GOT3 (cell line): ENCODE data around the gene PIK3R5.

Experiments used
- DNase-seq: peaks from one replicate; lab custom pipeline; 2025; ENCODE audit warnings: mixed read lengths; lab: John Stamatoyannopoulos, UW

The PIK3R5 gene

DNA sequence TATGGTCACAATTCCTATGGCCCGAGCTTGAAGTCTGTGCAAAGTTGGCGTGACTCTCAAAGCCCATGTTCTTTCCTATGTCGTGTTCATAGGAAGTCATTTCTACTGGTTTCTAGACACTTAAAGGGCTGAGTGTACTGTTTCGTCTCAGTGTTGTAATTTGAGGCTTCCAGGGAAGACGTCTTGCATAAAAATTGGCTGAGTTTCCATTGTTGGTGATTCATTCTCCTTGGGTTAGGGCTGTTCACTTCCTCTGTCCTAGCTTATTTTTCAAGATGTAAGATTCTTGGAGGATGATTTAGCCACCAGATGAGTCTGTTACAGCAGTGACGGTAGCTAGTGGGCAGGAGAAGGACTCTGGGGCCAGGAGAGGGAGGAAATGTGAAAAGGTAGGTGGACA lies 43.1 kb downstream of the PIK3R5 start:
- DNase-seq, result no peak

DNA sequence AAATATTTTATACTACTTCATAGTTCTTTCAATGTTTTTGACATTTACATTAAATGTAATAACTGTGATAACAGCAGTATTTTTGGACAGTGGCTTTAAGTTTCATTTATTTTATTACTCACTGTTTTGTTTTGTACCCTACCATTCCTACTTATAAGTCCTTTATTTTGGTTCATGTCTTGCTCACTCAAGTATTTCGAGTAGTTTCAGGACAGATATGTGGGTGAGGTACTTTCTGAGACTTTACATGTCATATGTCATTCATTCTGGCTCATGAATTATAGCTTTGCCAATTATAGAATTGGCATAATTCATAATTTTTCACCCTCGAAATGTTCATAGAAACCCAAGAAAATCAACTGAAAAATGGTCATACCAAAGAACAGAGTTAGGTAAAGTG lies 44.4 kb downstream of the PIK3R5 start:
- no peak for DNase-seq

DNA sequence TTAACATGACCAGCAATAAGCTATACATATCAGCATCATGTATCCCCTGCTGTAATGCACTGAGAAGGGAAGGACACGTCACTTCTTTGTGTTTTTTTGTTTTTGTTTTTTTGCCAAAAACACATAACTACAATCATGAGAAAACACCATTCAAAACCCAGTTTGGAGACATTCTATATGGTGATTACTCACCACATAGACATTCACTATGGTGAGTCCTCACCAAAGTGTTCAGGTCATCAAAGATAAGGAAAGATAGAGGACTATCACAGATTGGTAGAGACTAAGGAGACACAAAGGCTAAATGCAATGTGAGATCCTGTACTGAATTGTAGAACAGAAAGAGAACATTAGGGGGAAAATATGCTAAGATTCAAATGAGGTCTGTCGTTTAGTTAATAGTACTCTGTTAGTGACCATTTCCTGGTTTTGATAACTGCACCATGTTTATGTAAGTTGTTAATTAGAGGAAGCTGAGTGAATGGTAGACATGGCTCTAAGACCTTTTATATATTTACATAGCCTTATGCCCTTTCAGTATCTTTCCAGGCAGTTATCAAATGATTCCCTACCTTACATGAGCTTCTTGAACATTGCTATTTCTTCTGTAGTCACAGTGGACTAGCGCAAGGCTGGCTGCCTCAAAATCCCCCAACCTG lies 46.6 kb downstream of the PIK3R5 start:
- DNase-seq, result no peak

DNA sequence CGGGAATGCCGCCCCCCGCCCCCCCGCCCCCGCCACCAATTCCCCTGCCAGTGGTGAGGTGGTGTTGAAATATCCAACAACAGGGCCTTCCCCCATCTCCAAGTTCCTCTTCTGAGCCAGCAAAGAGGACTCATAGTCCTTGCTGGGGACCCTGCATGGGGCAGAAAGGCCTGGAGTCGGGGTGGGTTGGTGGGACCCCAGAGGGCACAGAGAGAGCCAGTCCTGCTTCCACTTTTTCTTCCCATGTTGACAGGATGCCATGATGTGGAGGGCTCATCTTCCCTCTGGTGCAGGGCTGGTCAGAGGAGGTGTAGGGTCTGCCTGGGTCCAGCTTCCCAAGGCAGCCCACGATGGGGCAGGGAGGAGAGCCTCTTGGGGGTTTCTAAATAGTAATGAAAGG lies 49.0 kb downstream of the PIK3R5 start:
- DNase-seq, result no peak

DNA sequence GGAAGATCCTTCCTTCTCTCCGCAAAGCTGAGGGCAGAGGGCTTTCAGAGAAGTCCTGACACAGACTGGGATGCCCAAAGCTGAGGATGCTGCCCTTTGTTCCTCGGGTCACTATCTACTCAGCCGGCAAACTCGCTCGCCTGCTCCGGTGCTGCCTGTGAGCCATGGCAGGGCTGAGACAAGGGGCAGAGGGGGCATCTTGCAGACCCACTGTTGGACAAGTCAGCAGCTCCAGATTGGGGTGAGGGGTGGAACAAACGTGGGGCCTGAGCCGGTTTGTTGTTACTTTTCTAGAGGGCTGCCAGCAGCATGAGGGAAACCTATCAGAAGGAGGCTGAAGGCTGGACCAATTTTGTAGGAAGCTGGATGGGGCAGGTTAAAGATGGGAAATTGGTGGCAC lies 51.0 kb downstream of the PIK3R5 start:
- DNase-seq, result no peak

DNA sequence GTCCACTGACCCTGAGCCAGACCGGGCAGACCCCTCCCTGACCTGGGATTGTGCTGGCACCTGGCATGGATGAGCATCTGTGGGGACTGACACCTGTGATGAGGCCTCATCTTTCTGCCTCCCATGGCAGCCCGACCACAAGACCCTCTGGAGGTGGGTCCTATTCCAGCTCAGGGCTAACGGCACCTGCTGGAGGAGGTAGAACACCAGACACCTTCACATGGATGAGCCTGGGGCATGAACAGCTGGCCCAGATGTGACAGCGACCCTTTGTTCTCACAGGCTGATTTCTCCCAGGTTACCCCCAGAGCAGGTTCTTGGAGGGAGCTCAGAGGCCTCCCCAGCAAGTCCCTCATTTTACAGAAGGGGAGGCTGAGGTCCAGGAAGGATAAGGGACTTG lies 51.6 kb downstream of the PIK3R5 start:
- no peak for DNase-seq

DNA sequence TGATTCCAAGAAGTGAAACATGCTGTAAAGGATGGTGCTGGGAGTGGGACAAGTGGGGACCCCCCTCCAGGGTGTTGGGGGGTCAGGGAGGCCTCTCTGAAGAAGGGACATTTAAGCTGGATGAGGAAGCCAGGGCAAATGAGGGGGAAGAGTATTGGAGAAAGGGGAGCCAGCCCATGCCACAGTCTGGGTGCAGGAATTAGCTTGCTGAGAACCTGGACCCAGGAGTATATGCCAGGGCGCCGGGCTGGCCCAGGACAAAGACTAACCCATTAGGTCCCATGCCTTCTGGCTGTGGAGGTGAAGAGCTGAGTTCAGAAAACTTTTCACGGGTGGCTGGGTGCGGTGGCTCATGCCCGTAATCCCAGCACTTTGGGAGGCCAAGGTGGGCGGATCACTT lies 52.4 kb downstream of the PIK3R5 start:
- DNase-seq, result no peak

DNA sequence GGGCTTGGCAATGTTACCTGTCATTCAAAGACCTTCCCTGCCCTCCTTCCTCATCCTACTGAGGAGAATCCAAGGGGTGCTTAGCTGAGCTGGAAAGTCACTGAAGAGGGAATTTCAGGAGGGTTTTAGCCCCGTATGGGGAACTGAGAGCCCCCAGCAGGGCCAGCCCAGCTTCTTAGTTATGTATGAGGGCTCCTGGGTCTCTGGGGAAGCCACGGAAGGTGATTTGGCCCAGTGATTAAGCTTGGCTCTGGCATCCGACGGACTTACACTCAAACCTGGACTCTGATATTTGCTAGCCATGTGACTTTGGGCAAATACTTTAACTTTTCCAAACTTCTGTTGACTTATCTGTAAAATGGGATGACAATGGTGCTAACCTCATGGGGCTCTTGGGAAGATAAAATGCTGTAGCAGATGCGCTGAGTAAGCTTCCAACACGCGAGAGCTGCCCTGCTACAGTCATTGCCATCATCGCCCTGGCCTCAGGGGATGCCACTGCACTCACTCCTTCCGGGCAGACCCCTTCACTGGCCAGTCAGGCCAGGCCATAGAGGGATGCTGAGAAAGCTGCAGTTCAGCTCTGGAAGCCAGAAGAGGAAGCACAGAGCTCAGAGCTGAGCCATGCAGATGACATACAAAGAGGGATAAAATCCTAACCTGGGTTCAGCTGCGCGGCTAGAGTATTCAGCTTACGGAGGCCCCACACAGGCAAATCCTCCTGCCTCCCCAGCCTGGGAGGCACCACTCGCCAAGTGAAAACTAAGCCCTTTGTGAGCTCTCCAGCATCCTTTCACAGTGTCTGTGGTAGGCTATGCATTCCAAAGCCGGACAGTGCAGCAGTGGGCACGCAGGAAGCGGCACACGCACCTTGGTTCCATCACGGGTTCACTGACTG lies 53.2 kb downstream of the PIK3R5 start:
- DNase-seq, result no peak

DNA sequence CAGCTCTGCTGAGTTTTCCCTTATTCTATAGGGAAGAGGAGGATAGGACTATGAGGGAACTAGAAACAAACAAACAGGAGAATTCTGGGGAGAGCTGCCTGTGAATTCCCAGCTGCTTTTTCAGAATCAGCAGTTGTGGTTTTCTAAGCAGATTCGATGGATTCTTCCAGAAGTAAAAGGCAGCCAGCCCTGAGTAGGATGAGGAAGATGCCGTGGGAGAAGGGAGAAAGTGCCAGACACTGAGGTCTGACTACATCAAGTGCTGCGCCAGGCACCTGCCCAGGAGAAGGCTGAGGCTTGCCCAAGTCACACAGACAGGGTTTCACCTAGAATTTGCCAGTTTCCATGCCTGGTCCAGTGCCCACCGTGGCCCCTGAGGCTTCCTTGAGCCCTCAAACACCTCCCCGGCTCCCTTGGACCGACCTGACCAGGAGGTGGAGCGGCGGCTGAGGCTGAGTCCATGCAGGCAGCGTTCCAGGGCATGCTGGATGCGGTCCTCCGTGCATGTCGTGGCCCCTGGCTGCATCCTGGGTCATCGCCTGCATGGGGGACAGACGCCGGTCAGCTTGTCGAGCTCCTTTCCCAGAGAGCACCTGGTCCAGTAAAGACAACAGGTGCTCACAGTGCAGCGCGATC lies 54.4 kb downstream of the PIK3R5 start:
- no peak for DNase-seq

DNA sequence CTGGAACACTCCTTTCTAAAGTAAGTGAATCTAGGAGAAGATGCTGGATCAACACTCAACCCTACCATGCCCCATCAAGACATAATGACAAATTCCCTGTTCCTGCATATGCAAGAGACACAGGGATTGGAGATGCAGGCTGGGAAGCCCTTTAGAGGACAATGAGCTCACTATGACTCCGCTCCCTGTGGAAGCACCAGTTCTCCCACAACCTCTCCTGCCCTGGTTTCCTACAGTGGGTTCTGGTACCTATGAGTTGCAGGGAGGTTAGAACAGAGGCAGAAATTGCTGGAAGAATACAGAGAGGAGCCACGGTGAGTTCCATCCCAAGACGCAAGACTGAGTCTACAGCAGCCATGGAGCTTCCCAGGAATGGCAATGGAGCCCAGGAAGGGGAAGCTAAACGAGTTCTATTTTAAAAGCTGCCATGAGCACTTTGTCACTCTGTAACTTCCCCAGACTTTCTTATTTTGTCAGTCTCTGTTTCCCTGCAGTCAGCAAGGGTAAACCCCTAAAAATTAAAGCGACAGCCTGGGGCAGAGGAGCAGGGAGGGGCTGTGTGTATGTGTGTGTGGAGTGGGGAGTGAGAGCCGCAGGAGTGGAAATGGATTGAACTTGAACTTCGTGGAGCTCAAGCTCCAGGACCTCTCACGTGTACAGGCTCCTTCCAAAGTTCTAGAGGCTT lies 55.8 kb downstream of the PIK3R5 start:
- no peak for DNase-seq

DNA sequence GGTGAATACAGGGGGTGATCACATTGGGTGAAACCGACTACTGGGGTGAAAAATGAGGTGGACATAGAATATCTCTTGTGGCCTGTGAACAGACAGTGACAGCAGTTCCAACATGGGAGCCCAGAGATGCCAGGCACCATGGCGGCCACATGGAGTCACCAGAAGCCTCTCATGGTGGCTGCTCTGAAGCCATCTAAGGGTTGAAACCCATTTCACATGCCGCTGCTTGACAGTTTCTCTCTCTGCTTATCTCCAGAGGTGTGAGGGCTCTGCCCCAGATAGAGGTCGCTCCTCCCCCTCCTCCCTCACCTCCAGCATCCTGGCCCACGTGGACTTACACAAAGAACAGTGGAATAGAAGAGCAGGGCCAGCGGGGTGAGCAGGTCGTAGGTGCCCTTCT lies 60.2 kb downstream of the PIK3R5 start:
- DNase-seq, result no peak

DNA sequence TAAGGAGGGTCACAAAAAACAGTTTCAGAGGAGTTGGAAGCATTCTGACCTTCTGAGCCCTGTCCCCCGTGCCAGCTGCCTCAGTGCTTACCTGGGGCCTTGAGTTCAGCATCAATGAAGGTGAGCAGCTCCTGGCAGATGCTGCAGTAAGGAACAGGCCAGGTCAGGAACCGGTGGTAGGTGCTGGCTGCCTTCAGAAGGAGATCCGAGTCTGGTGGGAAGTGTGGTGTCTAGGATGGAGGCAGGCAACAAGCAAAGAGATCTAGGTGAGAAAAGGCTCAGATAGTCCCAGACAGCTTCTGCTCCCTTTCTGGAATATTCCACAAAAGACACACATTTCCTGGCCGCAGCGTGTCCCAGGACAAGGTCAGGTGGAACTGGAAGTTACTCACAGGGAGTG lies 60.8 kb downstream of the PIK3R5 start:
- DNase-seq, result no peak

DNA sequence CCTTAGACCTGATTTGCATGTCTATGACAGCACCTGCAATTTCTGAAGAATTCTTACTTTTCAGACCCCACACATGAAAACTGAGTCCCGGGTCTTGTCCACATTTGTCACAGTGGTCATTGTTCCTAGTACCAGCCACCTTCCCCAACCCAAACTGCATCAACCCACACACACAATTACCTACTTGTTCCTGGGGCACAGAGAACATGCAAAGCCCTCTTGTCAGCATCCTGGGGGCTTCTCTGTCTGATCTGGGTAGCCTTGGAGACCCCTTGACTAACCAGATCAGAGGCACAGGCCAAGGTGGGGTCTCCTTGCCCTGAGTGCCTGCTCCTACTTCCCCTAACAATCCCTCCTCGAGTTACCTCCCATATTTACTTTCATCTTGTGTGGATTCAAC lies 61.3 kb downstream of the PIK3R5 start:
- DNase-seq, result no peak

DNA sequence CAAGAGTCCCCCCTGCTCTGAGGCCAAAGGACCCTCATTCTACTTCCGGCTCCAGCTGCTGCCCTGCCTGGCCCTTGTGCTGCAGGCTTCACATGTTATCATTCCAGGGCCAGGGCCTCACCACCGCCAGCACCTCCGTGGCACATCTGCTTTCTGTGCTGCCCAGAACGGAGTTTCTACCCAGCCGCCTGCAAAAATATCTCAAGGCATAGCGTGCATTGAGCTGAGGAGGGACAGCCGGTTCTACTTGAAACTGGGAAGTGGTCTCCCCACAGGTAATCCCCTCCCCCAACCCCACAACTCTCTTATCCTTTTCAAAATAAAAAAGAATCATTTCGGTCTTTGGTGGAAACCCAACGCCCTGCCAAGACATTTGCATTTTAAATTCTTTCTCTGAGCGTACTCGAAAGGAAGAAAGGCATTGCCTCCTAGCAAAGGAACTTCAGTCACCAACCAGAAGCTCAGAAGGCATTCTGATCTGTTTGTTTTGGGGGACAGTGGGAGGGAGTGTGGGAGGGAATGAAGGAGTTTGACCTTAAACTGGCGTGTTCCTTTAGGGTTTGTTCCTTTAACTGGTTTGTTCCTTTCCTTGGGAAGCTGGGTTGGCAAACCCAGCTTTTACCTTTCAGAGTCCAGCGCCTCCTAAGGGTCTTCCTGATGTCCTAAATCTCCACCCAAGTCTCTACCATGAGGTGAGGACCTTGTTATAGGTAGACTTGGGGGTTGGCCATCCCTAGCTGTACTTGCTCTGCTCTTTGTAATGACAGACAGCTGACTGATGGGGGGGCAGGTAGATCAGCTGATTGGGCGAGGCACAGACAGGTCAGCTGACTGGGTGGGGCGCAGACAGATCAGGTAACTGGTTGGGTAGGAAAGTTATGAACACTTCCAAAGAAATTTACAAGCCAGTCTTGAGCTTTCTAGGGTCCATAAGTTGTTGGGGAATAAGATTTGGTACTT lies 64.6 kb downstream of the PIK3R5 start:
- no peak for DNase-seq

DNA sequence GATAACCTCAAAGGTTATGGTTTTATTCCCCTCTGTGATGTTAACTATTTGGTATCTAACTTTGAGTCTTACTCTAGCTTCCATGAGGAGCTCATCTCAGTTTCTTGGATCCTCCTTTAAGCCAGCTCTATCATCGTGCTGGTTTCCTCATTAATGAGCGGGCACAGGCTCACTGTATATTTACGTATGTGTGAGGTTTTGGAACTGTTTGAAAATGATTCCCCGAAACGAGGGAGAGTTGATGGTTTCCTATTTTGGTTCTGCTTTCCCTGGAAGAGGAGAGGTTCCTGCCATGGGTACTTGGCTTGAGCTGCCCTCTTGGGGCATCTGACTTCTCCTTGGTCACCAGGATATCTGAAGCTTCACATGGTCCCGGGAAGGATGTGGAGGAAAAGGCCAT lies 65.3 kb downstream of the PIK3R5 start:
- DNase-seq, result no peak

DNA sequence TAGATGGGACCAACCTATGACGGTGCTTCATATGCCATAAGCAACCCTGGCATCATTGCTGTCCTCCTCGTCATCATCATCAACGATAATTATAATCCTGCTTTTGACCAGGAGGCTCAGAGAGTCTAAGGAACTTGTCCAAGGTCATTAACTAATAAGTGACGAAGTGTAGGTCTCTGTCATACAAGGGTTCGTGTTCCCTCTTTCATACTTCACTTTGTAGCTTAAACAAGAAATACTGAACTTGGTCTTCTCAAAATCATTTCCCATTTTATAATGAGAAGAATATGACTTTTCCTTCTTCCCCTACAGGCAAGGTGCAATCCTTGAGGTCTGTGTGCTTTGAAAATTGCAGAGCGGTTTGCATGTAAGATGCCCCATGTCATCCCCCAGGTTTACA lies 66.9 kb downstream of the PIK3R5 start:
- DNase-seq, result no peak

DNA sequence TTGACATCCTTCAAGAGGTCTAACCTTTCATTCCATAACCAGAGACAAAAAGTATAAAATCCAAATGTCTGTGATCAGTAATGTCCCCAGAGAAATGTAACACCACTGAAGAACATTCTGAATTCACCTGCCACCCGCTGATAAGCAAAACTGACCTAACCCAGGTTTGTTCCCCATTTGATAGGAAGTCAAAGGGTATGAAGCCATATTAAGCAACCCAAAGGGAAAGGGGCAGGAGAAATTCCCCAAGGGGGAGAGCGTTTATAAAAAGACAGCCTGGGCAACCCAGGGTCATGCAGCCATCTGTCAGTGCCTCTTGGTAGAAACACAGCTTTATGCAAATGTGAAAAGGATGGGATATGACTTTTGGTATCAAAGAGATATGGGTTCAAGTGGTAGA lies 67.4 kb downstream of the PIK3R5 start:
- no peak for DNase-seq

DNA sequence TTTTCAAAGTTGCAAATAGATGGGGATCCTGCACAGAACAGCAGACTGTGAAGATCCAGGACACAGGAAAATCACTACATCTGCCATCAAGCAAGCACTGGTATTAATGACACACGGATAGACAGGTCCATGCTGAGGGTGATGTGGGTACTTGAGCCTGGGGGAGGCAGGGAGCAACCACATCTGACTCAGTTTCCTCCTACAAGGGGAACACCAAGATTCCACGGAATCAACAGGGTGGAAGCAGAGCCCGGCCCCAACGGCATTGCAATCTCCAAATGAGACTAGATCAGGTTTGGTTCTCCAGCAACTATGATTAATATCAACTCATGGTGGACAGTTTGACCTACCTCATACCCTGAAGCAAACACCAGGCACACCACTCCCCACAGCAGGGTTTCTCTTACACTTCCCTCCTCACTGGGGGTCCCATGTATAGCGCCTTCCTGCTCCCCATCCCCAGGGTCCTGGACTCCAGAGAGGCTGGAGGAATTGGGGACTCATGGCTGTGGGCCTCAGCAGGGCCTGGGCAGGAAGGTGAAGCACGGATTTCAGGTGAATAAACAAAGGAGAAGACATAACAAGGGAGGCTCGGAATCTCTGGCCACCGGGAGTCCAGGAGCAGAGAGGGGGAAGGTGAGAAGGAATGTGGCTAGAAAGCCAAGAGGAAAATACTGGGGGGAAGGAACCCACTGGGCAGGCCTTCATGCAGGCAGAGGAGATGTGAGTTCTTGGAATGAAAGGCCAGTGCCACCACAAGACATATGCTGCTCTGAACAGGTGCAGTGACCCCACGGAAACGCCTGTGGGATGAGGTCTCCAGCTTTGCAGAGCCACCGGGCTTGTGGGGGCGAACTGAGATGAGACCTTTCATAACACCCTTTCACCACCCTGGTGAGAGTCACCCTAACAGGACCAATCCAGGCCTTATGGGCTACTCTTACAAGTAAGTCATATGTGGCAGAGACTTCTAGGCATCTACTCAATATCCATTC lies 68.6 kb downstream of the PIK3R5 start:
- DNase-seq, result no peak

DNA sequence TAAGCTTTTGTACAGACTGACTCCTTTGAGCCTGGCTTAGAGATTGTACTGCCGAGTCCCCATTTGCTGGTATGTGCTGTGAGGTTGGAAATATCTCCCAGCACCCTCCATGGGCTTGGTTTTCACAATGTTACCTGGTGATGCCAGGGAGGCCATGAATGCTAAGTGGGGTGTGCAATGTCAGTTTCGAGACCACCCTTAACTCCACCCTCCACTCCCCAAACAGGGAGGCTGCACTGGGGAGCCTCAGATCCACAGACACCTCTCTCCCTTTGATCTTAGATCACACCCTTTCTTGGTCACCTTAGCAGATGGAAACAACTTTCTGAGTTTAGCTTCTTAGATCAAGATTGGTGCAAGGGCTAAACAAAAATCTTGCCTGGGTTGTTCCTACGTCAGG lies 69.4 kb downstream of the PIK3R5 start:
- no peak for DNase-seq
